ENCODE measurements around the gene RUNX1.

DNA sequence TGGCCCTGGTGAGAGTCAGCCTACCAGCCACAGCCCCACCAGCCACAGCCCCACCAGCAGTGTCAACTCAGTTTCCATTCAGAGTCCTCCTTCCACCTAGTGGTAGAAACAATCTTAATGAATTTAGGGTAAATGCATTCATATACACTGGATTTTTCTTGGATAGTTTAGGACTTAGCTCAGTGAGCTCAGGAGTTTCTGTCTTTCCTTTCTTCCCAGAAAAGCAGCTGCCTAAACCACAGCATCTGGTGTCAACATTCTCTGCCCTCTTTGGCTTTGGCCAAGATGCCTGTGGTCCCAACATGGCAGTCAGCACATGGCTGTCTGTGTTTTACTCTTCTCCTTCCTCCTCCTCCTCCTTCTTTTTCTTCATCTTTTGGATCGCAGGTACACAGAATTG lies 286.3 kb downstream of the RUNX1 start:
- TF ChIP-seq EZH2phosphoT487 (IDR thresholded peaks at IDR 0.05; ENCODE audit: borderline replicate concordance, low read length): no peak
- TF ChIP-seq, protein P1, sequence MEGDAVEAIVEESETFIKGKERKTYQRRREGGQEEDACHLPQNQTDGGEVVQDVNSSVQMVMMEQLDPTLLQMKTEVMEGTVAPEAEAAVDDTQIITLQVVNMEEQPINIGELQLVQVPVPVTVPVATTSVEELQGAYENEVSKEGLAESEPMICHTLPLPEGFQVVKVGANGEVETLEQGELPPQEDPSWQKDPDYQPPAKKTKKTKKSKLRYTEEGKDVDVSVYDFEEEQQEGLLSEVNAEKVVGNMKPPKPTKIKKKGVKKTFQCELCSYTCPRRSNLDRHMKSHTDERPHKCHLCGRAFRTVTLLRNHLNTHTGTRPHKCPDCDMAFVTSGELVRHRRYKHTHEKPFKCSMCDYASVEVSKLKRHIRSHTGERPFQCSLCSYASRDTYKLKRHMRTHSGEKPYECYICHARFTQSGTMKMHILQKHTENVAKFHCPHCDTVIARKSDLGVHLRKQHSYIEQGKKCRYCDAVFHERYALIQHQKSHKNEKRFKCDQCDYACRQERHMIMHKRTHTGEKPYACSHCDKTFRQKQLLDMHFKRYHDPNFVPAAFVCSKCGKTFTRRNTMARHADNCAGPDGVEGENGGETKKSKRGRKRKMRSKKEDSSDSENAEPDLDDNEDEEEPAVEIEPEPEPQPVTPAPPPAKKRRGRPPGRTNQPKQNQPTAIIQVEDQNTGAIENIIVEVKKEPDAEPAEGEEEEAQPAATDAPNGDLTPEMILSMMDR (conservative IDR thresholded peaks at IDR 0.05; ENCODE audit: low read depth, low read length): no peak
